IPS-NIHi7 (cell line): ENCODE data around the gene QRFP.
A peak's percentile ranks its signal among the peaks of the same experiment; 100 is the strongest.

Experiments
- DNase-seq: peaks from one replicate; pipeline ENCODE4 v3.0.0; 2012; ENCODE audit warnings: mixed read lengths; ENCODE audit errors: extremely low spot score

Gene QRFP

GRCh38 chr9:130872093-130872492 is 24.5 kb downstream of the QRFP start:
- no peak for DNase-seq

GRCh38 chr9:130871395-130872062 is 25.1 kb downstream of the QRFP start:
- DNase-seq, result no peak

GRCh38 chr9:130870491-130871381 is 25.9 kb downstream of the QRFP start:
- DNase-seq, result no peak

GRCh38 chr9:130869250-130869649 is 27.4 kb downstream of the QRFP start:
- DNase-seq, result no peak

DNA sequence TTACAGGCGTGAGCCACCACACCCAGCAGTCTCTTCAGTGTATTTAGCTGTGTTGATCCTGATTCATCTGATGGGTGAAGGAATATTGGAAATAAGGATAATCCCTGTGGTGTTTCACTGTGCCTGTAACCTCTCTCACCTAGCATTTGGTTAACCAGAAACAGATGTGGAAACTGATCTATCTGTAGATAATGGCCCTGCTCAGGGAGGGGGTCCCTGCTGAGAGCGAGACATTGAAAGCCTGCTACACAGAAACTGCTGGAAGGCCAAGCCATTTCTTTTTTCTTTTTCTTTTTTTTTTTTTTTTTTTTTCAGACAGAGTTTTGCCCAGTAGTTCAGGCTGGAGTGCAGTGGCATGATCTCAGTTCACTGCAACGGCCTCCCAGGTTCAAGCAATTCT is 28.4 kb downstream of the QRFP start:
- no peak for DNase-seq

DNA sequence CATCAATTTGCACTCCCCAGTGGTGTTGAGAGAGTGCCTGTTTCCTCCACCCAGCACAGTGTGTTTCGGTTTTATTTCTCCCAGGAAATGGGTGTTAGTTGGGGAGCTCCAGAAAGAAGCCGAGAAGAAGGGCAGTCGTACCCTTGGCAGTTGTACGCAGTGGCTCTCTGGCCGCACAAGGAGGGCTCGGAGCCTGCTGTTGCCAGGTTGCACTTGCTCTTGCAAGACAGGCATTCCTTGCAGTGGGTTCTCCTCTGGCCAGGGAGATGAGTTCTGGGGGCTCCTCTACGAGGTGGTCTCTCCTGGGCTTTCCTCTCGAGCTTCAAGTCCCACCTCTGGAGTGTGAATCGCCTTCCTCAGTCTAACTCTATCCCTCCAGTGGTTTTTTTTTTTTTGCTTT is 29.1 kb downstream of the QRFP start:
- DNase-seq, result no peak

DNA sequence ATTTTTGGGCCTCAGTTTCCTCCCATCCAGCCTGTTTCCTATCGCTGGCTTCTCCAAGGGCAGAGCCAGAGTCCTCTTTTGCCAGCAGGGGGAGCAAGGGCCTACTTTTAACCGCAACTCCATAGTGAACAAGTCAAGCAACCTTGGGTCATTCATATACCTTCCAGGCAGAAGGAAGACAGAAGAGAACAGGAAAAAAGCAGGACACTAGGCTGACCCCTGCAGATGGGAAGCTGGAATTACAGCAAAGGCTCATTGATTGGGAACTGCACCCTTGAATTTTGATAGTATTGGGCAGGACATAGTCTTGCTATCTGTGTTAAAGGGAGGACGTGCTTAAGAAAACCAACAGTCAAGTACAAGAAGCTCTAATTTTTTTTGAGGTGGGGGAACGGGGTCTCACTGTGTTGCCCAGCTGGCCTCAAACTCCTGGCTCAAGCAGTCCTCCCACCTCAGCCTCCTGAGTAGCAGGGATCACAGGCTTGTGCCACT is 30.1 kb downstream of the QRFP start:
- peak; percentile 87 for DNase-seq

- DNase-seq, result no peak
These were observed 30.7 kb downstream of the QRFP start for GRCh38 chr9:130865921-130866320.

DNA sequence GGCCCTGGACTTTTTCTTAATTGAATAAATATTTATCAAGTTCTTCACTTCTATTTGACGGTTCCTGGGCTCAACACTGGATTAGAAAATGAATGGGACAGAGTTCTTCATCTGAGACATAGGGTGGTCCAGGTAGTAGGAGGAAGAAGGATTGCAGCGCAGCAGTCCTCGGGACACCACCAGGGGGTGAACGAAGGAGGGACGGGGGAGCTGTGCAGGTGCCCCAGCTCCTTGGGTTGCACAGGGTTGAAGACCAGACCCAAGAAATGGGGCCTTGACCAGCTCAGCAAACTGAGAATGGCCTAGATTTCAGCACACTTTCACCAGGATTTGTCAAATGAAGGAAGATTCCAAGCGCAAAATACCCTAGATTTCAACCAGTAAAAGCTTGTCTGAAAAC is 32.1 kb downstream of the QRFP start:
- no peak for DNase-seq

DNA sequence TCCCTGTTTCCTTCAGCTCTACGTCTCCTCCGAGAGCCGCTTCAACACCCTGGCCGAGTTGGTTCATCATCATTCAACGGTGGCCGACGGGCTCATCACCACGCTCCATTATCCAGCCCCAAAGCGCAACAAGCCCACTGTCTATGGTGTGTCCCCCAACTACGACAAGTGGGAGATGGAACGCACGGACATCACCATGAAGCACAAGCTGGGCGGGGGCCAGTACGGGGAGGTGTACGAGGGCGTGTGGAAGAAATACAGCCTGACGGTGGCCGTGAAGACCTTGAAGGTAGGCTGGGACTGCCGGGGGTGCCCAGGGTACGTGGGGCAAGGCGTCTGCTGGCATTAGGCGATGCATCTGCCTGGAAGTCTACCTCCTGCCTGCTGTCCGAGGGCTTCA is 33.9 kb downstream of the QRFP start:
- DNase-seq, result no peak

- no peak for DNase-seq
These were observed 34.4 kb downstream of the QRFP start for GRCh38 chr9:130862217-130862616.

DNA sequence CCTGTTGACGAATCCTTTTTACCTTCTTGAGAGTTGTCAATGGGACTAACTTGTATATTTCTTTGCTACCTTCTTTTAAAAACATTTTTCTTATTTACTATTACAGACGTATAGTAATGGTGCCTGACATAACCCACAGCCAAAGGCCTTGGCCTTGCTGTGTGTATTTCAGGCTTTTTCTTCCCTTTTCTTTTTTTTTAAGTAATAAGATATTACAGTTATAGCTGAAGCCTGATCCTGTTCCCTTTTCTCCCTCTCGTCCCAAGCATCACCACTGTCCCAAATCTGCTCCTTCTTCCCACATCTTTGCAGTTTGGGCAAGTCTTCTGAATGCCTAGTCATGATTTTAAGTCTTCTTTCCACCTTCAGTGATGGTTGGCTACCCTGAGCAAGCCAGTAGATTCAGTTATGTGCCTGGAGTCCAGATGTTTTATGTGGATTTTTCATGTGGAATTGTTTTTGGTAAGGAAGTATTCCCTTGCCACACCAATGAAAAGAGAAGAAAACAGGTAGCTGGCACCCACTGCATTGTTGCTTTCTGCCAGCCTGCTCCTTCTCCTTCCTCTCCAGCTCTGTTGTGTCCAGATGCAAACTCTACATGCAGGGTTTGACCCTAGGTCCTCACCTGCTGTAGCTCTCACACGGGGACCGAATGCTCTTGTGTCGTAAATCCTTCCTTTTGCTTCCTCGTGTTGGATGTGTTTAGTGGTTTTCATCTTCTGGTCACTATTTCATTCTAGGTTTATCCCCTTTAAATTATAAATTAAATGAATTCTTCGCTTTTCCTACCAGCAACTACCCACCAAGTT is 35.0 kb downstream of the QRFP start:
- DNase-seq, result no peak

GRCh38 chr9:130860458-130861316 is 35.9 kb downstream of the QRFP start:
- no peak for DNase-seq

- no peak for DNase-seq
These were observed 37.6 kb downstream of the QRFP start for GRCh38 chr9:130858739-130859705.

GRCh38 chr9:130857864-130858738 is 38.5 kb downstream of the QRFP start:
- no peak for DNase-seq

DNA sequence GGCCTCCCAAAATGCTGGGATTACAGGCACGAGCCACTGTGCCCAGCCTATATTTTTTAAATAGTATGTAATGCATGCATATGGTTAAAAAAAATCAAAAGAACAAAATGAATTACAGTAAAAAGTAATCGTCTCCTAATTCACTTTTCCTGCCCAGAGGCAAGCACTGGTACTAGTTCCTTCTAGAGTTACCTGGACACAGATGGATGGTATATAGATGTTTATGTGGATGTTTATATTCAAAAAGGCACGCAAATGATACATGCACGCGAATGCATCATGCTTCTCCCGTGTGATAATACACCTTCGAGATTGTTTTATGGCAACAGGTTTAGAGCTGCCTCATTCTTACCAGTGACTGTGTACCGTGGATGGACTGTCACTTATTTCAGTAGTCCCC is 40.1 kb downstream of the QRFP start:
- DNase-seq, result no peak

GRCh38 chr9:130854835-130855234 is 41.8 kb downstream of the QRFP start:
- DNase-seq, result no peak

DNA sequence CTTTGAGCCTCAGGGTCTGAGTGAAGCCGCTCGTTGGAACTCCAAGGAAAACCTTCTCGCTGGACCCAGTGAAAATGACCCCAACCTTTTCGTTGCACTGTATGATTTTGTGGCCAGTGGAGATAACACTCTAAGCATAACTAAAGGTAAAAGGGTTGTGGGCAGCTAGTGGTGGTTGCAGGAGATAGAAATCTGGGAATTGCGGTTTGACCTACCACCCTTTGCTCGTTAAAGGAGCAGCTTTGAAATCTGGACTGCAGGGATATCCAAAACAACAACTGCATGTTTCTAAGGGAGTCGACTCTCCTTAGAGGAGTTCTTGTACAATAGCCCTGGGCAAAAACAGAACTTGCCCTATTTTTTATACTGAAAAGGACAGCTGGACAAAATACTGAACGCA is 42.5 kb downstream of the QRFP start:
- no peak for DNase-seq

GRCh38 chr9:130852801-130853200 is 43.8 kb downstream of the QRFP start:
- DNase-seq, result no peak
